Pancreas (tissue), 10 donors: ENCODE measurements around the gene CAB39L. TPM values are rescaled to one million over a fixed set of nuclear protein-coding genes. Genes with fewer than 3 reads are reported as not detected.

Experiments used
- ATAC-seq, 4 donors: fragments of 200-7000 bp; cut with Tn5 transposase; one replicate each; pipeline versions ENCODE4 v1.8.0 to v1.9.1; 2020; ENCODE audit warnings: mild to moderate bottlenecking in 4 of 4, moderate library complexity in 4 of 4
- DNase-seq, 6 donors: peaks; one replicate each; pipeline ENCODE4 v3.0.0-alpha.2; 2020
- FAIRE-seq: peaks from 2 replicates; lab custom pipeline; 2012; peaks lifted over from hg19 to GRCh38; lab: Jason Lieb, UNC
- H3K27ac ChIP-seq, 4 donors: fragments of 200-600 bp; sonication (generic); 1 replicate in 3 of 4; 2 replicates in 1 of 4; pipeline versions ENCODE4 v1.5.0 to v1.8.0; 2020
- H3K27me3 ChIP-seq, 4 donors: fragments of 200-600 bp; one replicate each; pipeline ENCODE4 v1.8.0; 2021
- H3K36me3 ChIP-seq, 3 donors: fragments of 200-600 bp; sonication (generic) in 1 of 3; one replicate each; pipeline versions ENCODE4 v1.5.0 to v1.8.0; 2020 to 2021
- H3K4me1 ChIP-seq, 3 donors: fragments of 200-600 bp; one replicate each; pipeline ENCODE4 v1.8.0; 2021
- H3K4me3 ChIP-seq, 4 donors: fragments of 200-600 bp; sonication (generic) in 2 of 4; one replicate each; pipeline versions ENCODE4 v1.5.0 to v1.8.0; 2020 to 2021
- H3K9me3 ChIP-seq, 4 donors: fragments of 200-600 bp; one replicate each; pipeline ENCODE4 v1.8.0; 2021
- WGBS, 2 donors: extraction: QIAGEN DNeasy Blood & Tissue Kit; methylation state at CpG; one replicate each; pipeline ENCODE4 v1.1.7; 2013; 5-methylcytosine and 5-hydroxymethylcytosine counted together
- intact Hi-C, 3 donors: fragments of 100-400 bp; cut with DNase I; formaldehyde crosslinking; loops; one replicate each; pipeline versions ENCODE4 v1.11.1 to v1.14.2; 2022
- polyA plus RNA-seq, 2 donors: library from polyadenylated mRNA; stranded (reverse); fragments of 200-250 nt; gene quantifications; one replicate each; pipeline ENCODE4 v1.2.3, GENCODE V29; 2013
- total RNA-seq, 6 donors: library from RNA; stranded (reverse); fragmentation: NEBNext Ultra II Directional in 4 of 6; extraction: Animal tissue kit (Norgen Biotek cat#: 25700) in 4 of 6; gene quantifications; one replicate each; pipeline versions ENCODE4 v1.2.1 to v1.2.4, GENCODE V29; 2021 to 2023
- TF ChIP-seq, protein P1 (sequence below), 4 donors: fragments of 200-600 bp; sonication (generic) in 3 of 4; IDR thresholded peaks; one replicate each; pipeline versions ENCODE4 v1.5.0 to v1.8.0; 2021; ENCODE audit warnings: antibody characterized with exemption in 4 of 4
- donor health status: healthy with polysubstance abuse.
- donor health status: DM: no; HTN: no; CAD: no; lungs with moderate emphysema.
- donor health status: DM: no; HTN: no; CAD: no.
- donor health status: control.
- donor health status: control.
- donor health status: Bipolar disorder and iron deficiency.
- donor health status: DM: yes; HTN: yes; CAD: no.
- donor health status: DM: no; HTN: no; CAD: no.
- donor health status: DM: no; HTN: no; CAD: no.
- donor health status: DM: yes; HTN: yes; CAD: no.

Gene CAB39L
- total and polyA plus RNA-seq, 8 donors: 2.7 to 8.4 (median 5.0) TPM

DNA sequence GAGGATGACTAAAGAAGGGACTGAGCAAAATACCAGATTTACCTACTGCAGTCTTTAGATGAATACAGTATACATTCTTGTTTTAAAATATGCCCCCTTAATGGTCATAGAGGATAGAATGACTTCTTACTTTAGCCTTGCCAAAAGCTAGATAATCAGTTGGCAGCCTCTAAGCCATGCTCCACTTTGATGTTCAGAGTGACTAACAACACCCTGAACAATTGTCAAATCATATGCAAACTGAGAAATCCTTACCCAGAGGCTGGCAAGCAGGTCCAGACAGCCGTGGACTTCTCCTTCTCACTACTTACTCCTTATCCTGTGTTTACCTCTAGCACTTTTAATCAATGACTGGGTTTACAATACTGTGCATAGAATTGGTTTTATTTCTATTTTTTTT, 28.3 kb upstream of the CAB39L start:
- intact Hi-C loops: no loop called here
- H3K36me3 ChIP-seq: peaks cover 0 to 12% (median 0%) of the 10 kb centered on the region in 3 donors
- DNase-seq (no peak), FAIRE-seq (no peak), ATAC-seq (no peak)
- WGBS, 2 donors: 31 to 32% methylated on average over 1 of the region's 1 CpG
- TF ChIP-seq, protein P1, sequence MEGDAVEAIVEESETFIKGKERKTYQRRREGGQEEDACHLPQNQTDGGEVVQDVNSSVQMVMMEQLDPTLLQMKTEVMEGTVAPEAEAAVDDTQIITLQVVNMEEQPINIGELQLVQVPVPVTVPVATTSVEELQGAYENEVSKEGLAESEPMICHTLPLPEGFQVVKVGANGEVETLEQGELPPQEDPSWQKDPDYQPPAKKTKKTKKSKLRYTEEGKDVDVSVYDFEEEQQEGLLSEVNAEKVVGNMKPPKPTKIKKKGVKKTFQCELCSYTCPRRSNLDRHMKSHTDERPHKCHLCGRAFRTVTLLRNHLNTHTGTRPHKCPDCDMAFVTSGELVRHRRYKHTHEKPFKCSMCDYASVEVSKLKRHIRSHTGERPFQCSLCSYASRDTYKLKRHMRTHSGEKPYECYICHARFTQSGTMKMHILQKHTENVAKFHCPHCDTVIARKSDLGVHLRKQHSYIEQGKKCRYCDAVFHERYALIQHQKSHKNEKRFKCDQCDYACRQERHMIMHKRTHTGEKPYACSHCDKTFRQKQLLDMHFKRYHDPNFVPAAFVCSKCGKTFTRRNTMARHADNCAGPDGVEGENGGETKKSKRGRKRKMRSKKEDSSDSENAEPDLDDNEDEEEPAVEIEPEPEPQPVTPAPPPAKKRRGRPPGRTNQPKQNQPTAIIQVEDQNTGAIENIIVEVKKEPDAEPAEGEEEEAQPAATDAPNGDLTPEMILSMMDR (IDR thresholded peaks at IDR 0.05): no peak
- no peak overlapping the region for H3K27ac ChIP-seq
- peaks cover 0 to 3% (median under 1%) of the 10 kb centered on the region in 3 donors for H3K4me1 ChIP-seq
- no peaks in the 10 kb centered on the region for H3K9me3 ChIP-seq
- H3K27me3 ChIP-seq: no peaks in the 10 kb centered on the region
- H3K4me3 ChIP-seq: no peak overlapping the region

DNA sequence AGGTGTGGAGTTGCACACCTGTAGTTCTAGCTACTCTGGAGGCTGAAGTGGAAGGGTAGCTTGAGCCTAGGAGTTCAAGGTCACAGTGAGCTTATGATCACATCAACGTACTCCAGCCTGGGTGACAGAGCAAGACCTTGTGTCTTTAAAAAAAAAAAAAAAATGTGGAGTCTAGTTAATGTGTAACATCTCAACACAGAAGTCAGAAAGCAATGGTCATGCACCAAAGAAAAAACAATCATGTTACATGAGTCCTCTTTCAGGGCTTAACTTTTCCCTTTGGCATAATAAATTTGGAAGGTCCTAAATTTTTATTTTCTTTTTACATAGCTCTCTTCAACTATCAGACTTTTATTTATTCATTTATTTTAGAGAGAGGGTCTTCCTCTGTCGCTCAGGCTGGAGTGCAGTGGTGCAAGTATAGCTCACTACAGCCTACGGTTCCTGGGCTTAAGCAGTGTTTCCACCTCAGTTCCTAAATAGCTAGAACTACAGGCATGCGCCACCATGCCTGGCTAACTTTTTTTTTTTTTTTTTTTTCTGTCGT, 22.5 kb upstream of the CAB39L start:
- WGBS, 2 donors: 26 to 31% methylated on average over 5 of the region's 5 CpGs
- peaks cover 6 to 29% (median 24%) of the 10 kb centered on the region in 3 donors for H3K4me1 ChIP-seq
- no peak for FAIRE-seq
- intact Hi-C loops: no loop called here
- no peaks in the 10 kb centered on the region for H3K27me3 ChIP-seq
- ATAC-seq: peak; percentile 89 to 94 (median 90)
- TF ChIP-seq, protein P1 (IDR thresholded peaks at IDR 0.05): no peak
- H3K36me3 ChIP-seq: peaks cover 0 to 4% (median 0%) of the 10 kb centered on the region in 3 donors
- no peaks in the 10 kb centered on the region for H3K9me3 ChIP-seq
- H3K27ac ChIP-seq: peak overlapping the region; percentile 10 to 77 (median 61)
- DNase-seq: no peak
- H3K4me3 ChIP-seq: no peak overlapping the region

DNA sequence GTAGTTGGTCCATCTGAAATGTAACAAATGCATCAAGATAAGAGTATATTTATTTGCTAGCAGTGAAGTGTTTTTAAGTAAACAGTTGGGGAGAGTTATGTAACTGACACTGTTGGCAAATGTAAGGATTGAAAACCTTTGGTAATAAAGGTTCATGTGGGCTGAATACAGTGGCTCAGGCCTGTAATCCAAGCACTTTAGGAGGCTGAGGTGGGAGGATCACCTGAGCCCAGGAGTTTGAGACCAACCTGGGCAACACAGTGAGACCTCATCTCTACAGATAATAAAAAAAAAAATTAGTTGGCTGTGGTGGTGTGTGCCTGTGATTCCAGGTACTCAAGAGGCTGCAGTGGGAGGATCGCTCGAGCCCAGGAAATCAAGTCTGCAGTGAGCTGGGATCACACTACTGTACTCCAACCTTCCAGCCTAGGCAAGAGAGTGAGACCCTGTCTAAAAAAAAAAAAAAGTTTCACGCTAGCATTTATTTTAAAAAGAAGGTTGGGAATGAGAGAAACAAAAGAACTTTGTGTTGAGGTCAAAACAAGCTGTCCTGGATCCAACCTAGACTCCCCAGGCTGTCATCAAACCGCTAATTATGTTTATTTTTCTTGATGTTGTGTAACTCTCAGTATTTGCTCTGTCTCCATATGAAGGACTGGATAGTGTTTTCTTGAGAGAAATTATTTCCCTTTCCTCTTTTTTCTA, 20.9 kb upstream of the CAB39L start:
- Histone ChIP-seq H3K27me3 (no peaks in the 10 kb centered on the region), H3K36me3 (peaks cover 0 to 4% (median 0%) of the 10 kb centered on the region in 3 donors), H3K4me3 (no peak overlapping the region), H3K9me3 (no peaks in the 10 kb centered on the region), H3K4me1 (peaks cover 6 to 29% (median 24%) of the 10 kb centered on the region in 3 donors), H3K27ac (peak overlapping the region in 2 of 4 donors; percentile 64 to 77)
- intact Hi-C loops: no loop called here
- DNase-seq: no peak
- ATAC-seq: peak; percentile 49 to 75 (median 68)
- no peak for FAIRE-seq
- TF ChIP-seq, protein P1 (IDR thresholded peaks at IDR 0.05): no peak
- 59 to 62% methylated on average over 4 of the region's 4 CpGs for WGBS, 2 donors

DNA sequence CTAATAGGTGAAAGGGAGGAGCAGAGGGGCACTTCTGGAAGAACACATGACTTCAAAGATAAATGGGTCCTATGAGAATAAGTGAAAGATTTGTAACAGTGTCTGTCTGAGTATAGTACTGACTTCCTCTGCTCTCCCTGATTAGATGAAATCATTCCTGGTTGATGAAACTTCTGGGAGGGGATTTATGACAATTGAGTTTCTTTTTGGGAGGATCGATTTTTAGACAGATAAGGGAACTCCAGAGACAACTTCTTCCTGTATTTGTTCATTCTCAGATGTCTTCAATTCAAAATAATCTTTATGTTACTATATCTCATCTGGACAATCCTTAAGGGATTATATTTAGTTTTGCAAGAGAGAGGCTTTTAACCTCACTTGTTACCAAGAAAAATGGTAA, 20.2 kb upstream of the CAB39L start:
- peak overlapping the region in 1 of 4 donors; percentile 77 for H3K27ac ChIP-seq
- WGBS, 2 donors: 79 to 83% methylated on average over 1 of the region's 1 CpG
- no peak for FAIRE-seq

More for the DNA sequence above, 20.2 kb upstream of the CAB39L start:
- H3K27me3 ChIP-seq: no peaks in the 10 kb centered on the region
- peaks cover 0 to 4% (median 0%) of the 10 kb centered on the region in 3 donors for H3K36me3 ChIP-seq
- no peak for ATAC-seq
- intact Hi-C loops: no loop called here
- no peak for DNase-seq
- peaks cover 6 to 29% (median 24%) of the 10 kb centered on the region in 3 donors for H3K4me1 ChIP-seq
- H3K4me3 ChIP-seq: no peak overlapping the region
- TF ChIP-seq, protein P1 (IDR thresholded peaks at IDR 0.05): no peak
- no peaks in the 10 kb centered on the region for H3K9me3 ChIP-seq
